Chondrocyte (in vitro differentiated cells): ENCODE data around the gene ADAMTS3. TPM values are rescaled to one million over a fixed set of nuclear protein-coding genes. Genes with fewer than 3 reads are reported as not detected.

Experiments used
- DNase-seq: peaks from one replicate; pipeline ENCODE4 v3.0.0; 2021; ENCODE audit warnings: mixed read lengths, low spot score
- H3K27ac Mint-ChIP-seq: one replicate; pipeline ENCODE4 v1.8.0; 2021; ENCODE audit warnings: mild to moderate bottlenecking, moderate library complexity, mixed read lengths; ENCODE audit not compliant: unreplicated experiment
- H3K27me3 Mint-ChIP-seq: 2 replicates; pipeline ENCODE4 v1.8.0; 2021; ENCODE audit warnings: low read depth, mixed read lengths
- H3K36me3 Mint-ChIP-seq: 2 replicates; pipeline ENCODE4 v1.8.0; 2021; ENCODE audit warnings: low read depth, mixed read lengths
- H3K4me1 Mint-ChIP-seq: 2 replicates; pipeline ENCODE4 v1.8.0; 2021; ENCODE audit warnings: low read depth, mild to moderate bottlenecking, mixed read lengths
- H3K4me3 Mint-ChIP-seq: one replicate; pipeline ENCODE4 v1.8.0; 2021; ENCODE audit warnings: mild to moderate bottlenecking, moderate library complexity, mixed read lengths; ENCODE audit not compliant: unreplicated experiment
- H3K9me3 Mint-ChIP-seq: 2 replicates; pipeline ENCODE4 v1.8.0; 2021; ENCODE audit warnings: low read depth, mixed read lengths
- CTCF ChIP-seq: fragments of 200-600 bp; sonication (generic); IDR thresholded peaks from 2 replicates; pipeline ENCODE4 v1.5.0; 2021; ENCODE audit warnings: antibody characterized with exemption, mild to moderate bottlenecking, moderate library complexity
- total RNA-seq: library from RNA; stranded (reverse); gene quantifications from 3 replicates; pipeline ENCODE4 v1.2.1, GENCODE V29; 2021

Gene ADAMTS3
- total RNA-seq, 1 donor from 2014 or later: 0.60 TPM

DNA sequence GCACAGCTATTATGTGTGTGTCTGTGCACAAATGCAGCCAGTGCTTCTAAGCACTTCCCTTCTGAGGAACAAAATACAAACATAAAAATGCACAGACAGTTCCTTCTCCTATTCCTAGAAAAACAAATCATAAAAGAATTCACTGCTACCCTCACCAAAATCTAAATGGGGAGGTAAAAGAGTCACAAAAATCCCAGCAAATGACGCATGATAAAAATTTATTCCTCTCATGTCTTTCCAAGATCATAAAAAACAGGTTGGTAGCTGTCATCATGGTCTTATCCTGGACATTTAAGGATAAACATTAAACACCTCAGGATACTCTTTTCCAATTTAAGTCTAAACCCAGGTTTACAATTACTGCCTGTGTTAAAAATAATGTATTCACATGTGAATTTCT is 124.9 kb downstream of the ADAMTS3 start:
- H3K4me1 Mint-ChIP-seq: no peaks in the 10 kb centered on the region
- no peak overlapping the region for H3K27ac Mint-ChIP-seq
- no peak for TF ChIP-seq CTCF
- H3K36me3 Mint-ChIP-seq: no peaks in the 10 kb centered on the region
- no peak overlapping the region for H3K4me3 Mint-ChIP-seq
- H3K9me3 Mint-ChIP-seq: no peaks in the 10 kb centered on the region
- peaks cover 15% of the 10 kb centered on the region for H3K27me3 Mint-ChIP-seq
- DNase-seq: no peak

GRCh38 chr4:72442715-72443114 is 126.3 kb downstream of the ADAMTS3 start:
- Mint-ChIP-seq H3K4me1 (no peaks in the 10 kb centered on the region), H3K4me3 (no peak overlapping the region), H3K27me3 (peaks cover 17% of the 10 kb centered on the region), H3K9me3 (no peaks in the 10 kb centered on the region), H3K27ac (no peak overlapping the region), H3K36me3 (no peaks in the 10 kb centered on the region)
- no peak for DNase-seq
- no peak for TF ChIP-seq CTCF

DNA sequence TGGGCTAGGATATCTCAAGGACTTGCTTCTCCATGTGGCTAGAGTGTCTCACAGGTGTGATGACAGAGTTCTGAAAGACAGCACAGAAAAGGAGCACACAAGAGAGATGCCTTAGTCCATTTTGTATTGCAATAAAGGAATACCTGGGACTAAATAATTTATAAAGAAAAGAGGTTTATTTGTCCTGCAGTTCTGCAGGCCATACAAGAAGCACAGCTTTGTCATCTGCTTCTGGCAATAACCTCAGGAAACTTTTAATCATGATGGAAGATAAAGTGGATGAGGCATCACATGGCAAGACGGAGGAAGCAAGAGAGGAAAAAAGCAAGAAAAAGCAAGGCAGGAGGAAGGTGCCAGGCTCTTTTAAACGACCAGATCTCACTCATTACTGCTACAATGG is 126.9 kb downstream of the ADAMTS3 start:
- H3K4me1 Mint-ChIP-seq: no peaks in the 10 kb centered on the region
- no peak overlapping the region for H3K4me3 Mint-ChIP-seq
- H3K36me3 Mint-ChIP-seq: no peaks in the 10 kb centered on the region
- TF ChIP-seq CTCF: no peak
- H3K27ac Mint-ChIP-seq: no peak overlapping the region
- peaks cover 13% of the 10 kb centered on the region for H3K27me3 Mint-ChIP-seq
- DNase-seq: no peak
- no peaks in the 10 kb centered on the region for H3K9me3 Mint-ChIP-seq

DNA sequence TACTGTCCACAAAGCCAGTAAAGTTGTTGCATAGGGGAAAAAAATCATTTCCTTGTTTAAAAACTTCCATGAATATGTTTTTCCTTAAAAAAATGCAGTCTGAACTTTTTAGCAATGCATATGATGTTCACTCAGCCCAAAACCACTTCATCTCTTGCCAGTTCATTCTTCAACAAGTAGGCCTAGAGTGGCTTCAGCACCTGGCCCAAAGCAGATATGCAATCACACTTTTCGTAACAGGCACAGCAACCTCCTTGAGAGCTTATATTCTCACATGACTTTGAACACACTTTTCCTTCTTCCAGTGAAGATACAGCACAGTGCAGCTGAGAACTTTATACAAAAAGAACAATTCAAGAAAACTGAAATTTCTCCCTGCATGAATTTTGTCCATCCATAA is 128.6 kb downstream of the ADAMTS3 start:
- no peak for DNase-seq
- Mint-ChIP-seq H3K4me1 (no peaks in the 10 kb centered on the region), H3K4me3 (no peak overlapping the region), H3K9me3 (no peaks in the 10 kb centered on the region), H3K27me3 (peaks cover 12% of the 10 kb centered on the region), H3K36me3 (no peaks in the 10 kb centered on the region), H3K27ac (no peak overlapping the region)
- no peak for TF ChIP-seq CTCF

GRCh38 chr4:72432975-72433374 is 136.0 kb downstream of the ADAMTS3 start:
- Mint-ChIP-seq H3K27me3 (peaks cover 18% of the 10 kb centered on the region), H3K4me3 (no peak overlapping the region), H3K36me3 (no peaks in the 10 kb centered on the region), H3K27ac (no peak overlapping the region), H3K9me3 (no peaks in the 10 kb centered on the region), H3K4me1 (no peaks in the 10 kb centered on the region)
- TF ChIP-seq CTCF: no peak
- no peak for DNase-seq
